UCSD-AML1 (cell line): Measurements from ENCODE around the gene KDM4F.

Experiments
- DNase-seq: peaks from one replicate; lab custom pipeline; 2025; ENCODE audit not compliant: unreplicated experiment; lab: John Stamatoyannopoulos, UW

KDM4F gene

DNA sequence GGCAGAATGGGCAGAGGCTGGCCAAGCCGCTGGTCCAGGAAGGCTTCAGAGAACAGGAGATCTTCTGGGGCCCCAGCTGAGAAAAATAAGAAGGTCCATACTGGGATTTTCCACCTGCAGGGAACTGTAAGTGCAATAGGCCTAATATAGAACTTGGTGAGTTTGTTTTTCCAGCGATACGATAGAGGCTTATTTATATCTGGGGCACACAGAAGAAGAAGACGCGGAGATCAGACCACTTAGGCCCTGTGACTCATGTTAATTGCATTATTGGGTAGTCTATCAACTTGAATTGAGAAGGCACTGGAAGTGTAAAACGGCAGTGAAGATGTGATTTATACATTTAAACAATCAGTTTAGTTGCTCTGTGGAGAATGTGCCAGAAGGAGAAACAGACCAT is 9.8 kb downstream of the KDM4F start:
- no peak for DNase-seq

DNA sequence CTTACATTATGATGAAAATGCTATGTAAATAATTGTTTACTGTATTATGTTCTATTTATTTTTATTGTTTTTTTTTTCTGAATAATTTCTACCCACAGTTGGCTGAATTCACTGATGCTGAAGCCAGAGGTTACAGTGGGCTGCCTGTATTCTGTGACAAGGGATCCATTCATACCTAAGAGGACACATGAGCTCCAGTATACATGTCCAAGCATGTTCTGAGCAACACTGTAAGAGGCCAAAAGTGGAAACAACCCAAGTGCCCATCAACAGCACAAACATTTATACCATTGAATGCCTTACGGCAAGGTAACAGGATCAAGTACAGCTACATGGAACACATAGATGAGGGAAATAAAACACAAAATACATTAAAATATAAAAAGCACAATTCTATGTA is 16.1 kb downstream of the KDM4F start:
- DNase-seq: no peak

DNA sequence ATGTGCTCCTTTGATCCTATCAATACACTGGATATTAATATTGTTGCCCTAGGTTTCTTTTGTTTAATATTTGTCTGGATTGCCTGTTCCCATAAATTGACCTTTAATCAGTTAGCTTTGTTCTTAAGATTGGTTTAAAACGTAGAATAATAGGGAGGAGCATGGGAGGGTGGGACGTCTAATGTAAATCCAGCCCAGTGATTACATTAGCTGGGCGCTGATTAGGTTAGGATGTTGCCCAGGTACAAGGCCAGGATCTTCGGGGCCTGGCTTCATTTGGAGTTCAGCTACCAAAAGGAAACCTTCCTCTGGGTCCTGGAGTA is 17.5 kb downstream of the KDM4F start, which contains the start of gene SRSF8:
TSS of gene SRSF8 (plus strand) at position 204 of the 323 bp plus-strand sequence. CDS start 308 bp downstream, outside the sequence.
- no peak for DNase-seq

DNA sequence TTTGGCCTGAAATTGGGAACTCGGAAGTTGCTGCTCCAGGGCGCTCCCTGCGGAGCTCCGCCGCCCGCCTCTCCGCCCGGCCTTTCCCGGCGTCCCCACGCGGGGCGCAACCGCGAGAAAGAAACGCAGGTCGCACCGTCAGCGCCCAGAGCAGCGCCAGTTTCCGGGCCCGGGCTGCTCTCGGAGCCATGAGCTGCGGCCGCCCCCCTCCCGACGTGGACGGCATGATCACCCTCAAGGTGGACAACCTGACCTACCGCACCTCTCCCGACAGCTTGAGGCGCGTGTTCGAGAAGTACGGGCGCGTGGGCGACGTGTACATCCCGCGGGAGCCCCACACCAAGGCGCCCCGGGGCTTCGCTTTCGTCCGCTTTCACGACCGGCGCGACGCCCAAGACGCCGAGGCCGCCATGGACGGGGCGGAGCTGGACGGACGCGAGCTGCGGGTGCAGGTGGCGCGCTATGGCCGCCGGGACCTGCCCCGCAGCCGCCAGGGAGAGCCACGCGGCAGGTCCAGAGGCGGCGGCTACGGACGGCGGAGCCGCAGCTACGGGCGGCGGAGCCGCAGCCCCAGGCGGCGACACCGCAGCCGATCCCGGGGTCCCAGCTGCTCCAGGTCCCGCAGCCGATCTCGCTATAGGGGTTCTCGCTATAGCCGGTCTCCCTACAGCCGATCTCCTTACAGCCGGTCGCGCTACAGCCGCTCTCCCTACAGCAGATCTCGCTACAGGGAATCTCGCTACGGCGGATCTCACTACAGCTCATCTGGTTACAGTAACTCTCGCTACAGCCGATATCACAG is 18.0 kb downstream of the KDM4F start:
- DNase-seq: peak; percentile 79

DNA sequence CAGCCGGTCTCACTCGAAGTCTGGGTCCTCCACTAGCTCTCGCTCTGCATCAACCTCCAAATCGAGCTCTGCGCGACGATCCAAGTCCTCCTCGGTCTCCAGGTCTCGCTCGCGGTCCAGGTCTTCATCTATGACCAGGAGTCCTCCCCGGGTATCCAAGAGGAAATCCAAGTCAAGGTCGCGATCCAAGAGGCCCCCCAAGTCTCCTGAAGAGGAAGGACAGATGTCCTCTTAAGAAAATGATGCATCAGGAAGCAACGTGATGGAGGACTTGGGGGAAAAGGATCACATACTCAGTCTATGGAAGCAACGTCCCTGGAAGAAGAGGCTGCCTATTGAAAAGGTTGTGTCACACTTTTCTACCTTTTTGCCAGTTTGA is 18.6 kb downstream of the KDM4F start:
- DNase-seq: no peak

DNA sequence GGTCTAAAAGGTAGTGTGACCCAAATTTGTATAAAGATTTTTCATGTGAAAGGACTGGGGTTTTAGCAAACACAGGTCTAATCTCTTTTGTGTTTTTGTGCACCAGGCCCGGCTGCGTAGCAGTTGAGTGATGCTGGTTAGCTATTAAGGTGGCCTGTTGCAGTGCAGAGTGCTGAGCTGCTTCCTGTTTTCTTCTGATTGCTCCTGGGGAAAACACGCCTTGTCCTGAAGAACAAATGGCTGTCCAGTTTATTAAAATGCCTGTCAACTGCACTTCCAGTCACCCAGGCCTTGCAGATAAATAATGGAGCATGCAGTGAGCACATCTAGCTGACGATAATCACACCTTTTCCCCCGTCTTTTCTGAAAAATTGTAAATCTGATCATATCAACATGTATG is 19.3 kb downstream of the KDM4F start:
- peak; percentile 52 for DNase-seq

DNA sequence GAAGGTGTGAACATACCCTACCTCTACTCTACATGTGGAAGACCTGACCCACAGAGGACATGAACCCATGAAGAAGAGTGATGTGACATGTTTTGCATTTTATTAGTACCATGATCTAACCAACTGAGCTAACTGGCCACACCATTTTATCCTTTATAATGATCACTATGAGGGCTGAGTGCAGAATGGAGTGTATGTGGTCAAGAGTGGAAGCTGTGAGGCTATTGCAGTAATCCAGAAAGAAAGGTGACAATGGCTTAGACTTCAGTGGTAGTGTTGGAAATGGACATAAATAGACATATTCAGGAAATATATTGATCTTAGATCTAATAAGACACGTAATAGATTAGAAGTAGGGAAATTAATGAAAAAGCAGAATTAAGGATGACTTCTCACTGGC is 21.2 kb downstream of the KDM4F start:
- DNase-seq: no peak

DNA sequence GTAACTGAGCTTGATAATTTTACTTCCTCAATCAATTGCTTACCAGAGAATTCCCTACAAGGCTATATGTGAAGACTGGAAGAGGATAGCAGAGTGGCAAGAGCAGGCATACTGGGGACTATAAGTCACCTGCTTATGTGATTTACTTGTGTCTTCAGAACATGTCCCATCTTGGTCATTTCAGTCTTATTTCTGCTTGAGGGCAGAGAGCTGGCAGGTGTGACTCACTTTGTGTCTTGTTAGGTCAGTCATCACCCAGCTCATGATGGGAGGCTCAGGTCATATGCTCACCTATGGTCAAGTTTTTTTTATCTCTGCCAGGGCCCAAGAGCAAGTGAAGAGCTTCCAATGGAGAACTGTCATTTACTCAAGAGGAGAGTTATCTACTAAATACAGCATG is 23.7 kb downstream of the KDM4F start:
- no peak for DNase-seq

DNA sequence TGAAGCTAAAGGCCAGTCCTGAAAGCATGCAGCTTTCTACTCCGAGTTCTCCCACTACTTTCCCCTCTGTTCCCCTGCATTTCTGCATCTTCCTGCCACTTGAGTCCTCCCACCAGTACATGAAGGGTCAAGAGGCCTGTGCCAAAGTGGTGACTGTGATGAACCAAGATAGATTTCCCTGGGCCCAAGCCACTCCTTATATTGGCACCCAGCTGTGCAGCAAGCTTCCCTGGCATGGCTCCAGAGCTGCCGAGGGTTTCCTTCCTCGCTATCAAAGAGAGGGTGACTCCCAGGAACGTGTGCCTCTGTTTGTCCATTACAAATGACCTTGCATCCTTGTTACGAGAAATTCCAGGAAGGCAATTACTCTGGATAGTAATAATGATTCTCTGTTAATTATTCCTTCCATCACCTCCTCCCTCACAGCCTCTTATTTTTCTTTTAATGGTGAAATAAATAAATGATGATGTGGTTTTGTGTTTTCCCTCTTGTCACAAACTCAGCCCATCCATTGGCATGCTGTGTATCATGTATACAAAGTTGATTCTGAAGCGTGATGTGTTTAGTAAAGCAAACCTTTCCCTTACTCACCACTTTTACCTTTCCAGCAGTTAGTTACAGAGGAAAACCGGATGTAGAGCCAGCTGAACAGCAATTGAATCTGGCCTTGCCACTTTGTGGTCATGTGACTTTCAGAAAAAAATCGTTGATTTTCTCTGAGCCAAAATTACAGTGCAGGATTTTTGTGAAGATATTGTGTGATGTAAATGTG is 25.8 kb downstream of the KDM4F start:
- DNase-seq: no peak

DNA sequence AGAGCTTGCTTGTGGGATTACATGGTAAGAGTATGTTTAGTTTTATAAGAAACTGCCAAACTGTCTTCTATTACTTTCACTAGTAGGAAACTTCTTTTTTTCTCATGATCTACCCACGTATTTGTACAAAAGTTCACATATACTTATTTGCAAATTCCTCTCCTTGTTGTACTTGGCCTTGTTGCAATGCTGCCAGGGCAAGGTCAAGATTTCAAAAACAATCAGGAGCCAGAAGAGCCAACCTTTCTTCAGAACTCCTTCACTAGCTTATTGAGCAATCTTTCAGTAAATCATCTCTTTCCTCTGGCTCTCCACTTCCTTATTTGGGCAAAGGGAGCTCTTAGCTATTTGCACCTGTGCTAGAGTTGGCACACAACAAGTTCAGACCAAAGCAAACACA is 27.2 kb downstream of the KDM4F start:
- DNase-seq: no peak

DNA sequence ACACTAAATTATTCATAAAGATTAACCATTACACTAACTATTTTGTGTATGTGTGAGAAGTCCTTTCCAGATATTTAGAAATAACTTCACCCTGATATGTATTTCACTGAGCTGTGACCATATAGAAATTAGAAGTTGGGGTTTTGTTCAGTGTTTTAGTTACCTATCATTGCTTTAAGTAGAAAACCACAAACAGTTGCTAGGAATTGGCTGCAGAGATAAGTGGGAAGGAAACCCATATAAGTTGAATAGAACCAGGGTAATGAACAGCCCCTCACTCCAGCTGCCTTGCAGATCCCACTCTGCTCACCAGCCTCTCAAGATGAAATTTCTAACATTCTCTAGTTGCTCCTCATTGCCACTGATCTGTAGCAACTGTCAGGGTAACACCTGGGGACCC is 27.8 kb downstream of the KDM4F start:
- DNase-seq: no peak

DNA sequence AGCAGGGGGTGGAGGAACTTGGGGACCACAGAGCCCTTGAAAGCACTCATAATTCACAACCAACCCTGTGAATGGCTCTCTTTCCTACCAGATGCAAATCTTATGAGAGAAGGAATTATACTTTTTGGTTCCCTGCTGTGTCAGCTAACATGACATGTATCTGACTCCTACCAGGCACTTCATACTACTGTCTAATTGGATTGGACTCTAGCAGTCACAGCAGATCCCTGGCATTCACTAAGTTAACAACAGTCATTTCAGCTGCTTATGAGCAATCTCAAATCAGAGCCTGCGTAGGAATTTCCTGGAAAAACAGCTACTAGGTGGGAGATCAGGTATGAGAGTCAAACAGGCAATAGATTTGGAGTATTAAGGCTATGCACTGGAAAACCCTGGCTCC is 29.3 kb downstream of the KDM4F start:
- DNase-seq: no peak

DNA sequence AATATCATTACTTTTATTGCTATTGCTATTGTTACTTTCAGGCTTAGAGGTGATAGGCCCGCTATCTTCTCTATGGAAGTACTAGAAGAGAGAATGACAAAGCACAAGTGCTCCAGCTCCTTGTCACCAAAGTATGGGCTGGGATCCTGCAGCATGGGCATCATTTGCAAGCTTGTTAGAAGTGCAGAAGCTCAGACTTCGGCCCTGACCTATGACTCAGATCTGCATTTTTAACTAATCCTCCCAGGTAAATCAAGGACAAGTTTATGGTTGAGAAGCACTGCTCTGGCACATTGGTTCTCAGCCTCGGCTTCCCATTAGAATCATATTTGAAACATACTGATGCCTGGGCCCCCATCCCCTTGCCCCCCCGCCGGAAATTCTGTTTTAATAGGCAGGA is 31.8 kb downstream of the KDM4F start:
- no peak for DNase-seq

DNA sequence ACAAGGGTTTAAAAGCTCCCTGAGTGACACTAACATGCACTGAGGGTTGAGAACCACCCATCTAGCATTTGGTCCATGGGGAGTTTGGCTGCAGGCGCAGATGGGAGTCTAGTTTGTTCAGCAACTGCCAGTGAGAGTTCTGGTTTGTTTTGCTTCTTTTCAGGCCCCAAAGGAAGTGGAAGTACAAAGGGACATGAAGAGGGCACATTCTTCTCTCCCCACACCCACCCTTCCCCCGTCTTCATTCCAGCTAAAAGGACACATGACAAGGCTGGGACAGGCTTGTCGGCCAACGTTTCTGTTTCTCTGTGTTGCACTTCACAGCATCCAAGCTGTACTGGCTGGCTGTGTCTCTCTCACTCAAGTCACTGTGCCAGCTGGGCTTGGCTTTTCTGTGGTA is 32.2 kb downstream of the KDM4F start:
- no peak for DNase-seq

DNA sequence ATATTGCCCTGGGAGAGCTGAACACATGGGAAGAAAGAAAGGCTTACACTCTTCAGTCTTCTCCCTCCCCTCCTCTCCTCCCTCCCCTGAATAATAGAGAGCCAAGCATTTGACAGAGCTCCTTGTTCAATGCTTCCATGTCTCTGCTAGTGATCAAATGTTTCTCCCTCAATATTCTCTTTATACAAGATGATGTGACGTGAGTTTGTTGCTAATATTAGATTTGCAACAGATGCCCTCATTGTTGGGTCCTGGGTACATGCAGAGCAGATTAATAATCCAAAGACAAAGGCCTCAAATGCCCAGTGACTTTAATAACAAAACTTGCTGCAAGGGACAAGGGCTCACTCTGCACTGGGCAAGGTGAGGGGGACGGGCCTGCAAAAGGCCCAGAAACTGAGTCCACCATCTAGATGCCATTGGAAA is 33.4 kb downstream of the KDM4F start:
- no peak for DNase-seq

DNA sequence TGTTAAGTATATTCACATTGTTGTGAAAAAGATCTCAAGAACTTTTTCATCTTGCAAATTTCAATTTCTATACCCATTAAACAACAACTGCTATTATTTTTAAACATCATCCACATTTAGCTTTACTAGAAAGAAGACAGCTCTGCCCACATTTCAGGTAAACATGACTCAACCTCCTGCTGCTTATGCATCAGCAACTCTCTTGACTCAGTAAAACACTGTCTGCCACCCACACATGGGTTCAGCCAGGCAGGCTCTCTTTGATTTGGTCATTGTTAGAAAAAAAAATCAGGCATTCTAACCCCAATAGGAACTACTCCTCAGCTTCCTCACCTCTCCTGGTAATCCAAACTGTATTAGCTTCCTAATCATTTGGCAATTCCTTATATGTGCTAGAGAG is 35.3 kb downstream of the KDM4F start:
- no peak for DNase-seq

DNA sequence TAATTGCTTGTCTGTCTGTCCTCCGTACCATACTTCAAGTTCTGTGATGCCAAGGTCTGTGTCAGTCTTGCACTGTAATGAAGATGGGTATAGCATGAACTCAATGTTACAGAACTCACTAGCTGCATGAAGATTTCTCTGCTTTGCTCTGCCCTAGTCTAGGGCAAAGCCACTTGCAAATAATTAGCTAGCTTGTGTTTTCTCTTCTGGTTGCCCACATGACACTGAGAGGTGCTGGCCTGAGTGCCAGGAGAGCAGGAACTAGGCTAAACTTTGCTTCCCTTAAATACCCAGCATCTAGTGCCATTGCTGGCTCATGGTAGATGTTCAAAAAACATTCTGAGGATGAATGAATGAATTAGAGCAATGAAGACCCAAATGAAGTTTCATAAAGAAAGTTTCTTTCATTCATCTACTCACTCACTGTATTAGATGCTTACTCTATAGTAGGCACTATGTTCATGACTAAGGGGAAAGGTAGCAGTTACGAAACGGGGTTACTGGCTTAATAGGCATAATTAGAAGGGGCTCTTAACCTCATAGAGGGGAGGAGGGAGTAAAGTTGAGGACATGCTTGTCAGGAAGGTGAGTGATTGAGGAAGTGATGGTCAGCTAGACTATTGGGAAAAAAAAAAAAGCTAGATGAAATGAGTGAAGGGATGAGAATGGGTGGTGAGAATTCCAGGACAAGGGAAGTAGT is 36.0 kb downstream of the KDM4F start:
- DNase-seq: no peak

DNA sequence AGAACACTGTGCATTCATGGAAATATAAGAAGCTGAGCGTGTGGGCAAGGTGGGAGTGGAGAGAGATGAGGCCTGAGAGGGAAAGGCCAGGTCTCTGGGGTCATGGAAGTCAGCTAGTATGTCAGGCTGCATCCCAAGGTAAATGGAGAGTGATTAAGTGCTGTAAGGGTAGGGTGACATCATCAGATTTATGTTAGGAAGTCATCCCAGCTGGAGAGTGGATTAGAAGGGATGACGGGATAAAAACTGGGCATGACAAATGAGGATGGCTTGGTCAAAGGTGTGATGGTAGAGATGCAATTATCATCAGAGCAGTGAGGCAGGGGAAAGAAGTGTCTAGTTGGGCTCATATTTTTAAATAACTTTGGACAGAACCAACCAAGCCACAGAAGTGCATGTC is 36.9 kb downstream of the KDM4F start:
- no peak for DNase-seq

DNA sequence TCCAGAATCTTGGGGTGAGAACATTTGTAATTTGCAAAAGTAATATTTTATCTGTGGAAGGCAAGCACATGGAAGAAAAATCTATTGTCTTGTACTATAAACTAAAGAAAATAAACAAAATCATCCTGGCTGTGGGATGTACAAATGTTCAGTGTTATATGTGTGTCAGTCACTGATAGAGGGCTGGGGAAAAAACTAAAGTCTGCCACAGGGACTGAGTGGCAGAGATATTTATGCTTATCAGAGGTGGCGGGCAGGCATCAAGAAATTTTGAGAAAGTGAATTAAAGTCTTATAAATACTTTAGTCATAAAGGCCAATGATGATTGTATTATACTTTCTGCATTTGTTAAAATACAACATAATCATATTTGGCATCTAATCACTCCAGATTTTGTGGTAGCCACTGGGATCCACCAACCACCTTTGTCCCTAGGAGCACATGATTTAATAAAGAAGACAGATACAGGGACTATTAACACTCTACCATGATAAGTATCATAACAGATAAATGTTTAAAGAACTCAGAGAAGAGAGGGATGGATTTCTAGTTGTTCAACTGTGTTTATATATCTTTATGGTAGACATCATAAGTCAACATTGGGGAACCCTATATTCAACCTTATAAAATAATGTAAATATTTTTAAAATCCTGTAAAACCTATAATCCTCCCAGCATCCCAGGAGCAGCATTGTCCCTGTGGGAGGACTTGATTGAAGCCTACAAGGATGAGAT is 37.8 kb downstream of the KDM4F start:
- DNase-seq: no peak

DNA sequence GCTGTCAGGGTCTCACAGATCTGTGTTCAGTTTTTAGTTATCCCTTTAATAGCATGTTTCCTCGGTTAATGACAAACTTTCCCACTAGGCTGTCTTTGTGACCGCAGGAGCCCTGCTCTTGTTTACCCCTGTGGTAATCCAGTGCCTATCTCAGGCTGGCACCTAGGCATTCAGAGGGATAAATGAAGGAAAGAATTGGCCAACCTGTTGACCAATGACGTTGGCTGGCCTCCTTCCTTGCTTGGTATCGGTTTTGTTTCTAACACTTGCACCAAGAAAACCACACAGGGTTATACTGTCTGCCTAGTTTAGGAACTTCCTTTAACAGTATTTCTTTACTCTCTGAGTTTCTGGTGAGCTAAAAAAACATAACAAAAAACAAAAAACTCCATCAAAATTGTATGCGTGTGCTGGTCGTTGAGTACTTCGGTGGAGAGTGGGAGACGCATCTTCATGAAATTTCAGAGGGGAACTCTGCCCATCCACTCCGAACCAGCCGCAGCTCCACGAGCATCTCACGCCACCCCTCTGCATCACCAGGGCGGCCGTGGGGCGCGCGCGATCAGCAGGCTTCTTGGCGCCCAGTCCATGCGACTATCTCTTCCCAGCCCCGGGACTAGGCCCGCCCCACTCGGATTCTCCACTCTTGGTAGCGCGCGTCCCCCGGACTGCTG is 39.9 kb downstream of the KDM4F start:
- no peak for DNase-seq
